ENCODE data around the gene MCTP1.
"Not testable (repeated sequence)": the region's sequence is repeated elsewhere in the genome, so short reads cannot be mapped to it uniquely, and the experiment has no call there.

The MCTP1 gene

GRCh38 chr5:95251185-95251584 lies 33.7 kb downstream of the MCTP1 start:
- no peak for DNase-seq

GRCh38 chr5:95244479-95244878 lies 40.4 kb downstream of the MCTP1 start:
- no peak for DNase-seq

- no peak for DNase-seq
Observed at GRCh38 chr5:95241635-95242034, 43.3 kb downstream of the MCTP1 start.

GRCh38 chr5:95241161-95241560 lies 43.7 kb downstream of the MCTP1 start:
- DNase-seq, result no peak

GRCh38 chr5:95238560-95239325 lies 46.2 kb downstream of the MCTP1 start:
- DNase-seq, result no peak

- no peak for DNase-seq
Observed at GRCh38 chr5:95237324-95237723, 47.6 kb downstream of the MCTP1 start.

- no peak for DNase-seq
Observed at GRCh38 chr5:95235439-95235982, 49.4 kb downstream of the MCTP1 start.

GRCh38 chr5:95229646-95230045 lies 55.2 kb downstream of the MCTP1 start:
- no peak for DNase-seq

- no peak for DNase-seq
Observed at GRCh38 chr5:95224701-95225459, 60.0 kb downstream of the MCTP1 start.

- no peak for DNase-seq
Observed at GRCh38 chr5:95223566-95224258, 61.2 kb downstream of the MCTP1 start.

- DNase-seq, result no peak
Observed at GRCh38 chr5:95222836-95223235, 62.1 kb downstream of the MCTP1 start.

- DNase-seq, result no peak
Observed at GRCh38 chr5:95221234-95221633, 63.7 kb downstream of the MCTP1 start.

- no peak for DNase-seq
Observed at GRCh38 chr5:95220381-95220780, 64.5 kb downstream of the MCTP1 start.

GRCh38 chr5:95219411-95219810 lies 65.5 kb downstream of the MCTP1 start:
- no peak for DNase-seq

GRCh38 chr5:95217881-95218280 lies 67.0 kb downstream of the MCTP1 start:
- no peak for DNase-seq

GRCh38 chr5:95217351-95217750 lies 67.5 kb downstream of the MCTP1 start:
- no peak for DNase-seq

GRCh38 chr5:95216136-95216955 lies 68.5 kb downstream of the MCTP1 start:
- no peak for DNase-seq

- not testable (repeated sequence) for DNase-seq
Observed at GRCh38 chr5:95207811-95208210, 77.1 kb downstream of the MCTP1 start.

GRCh38 chr5:95194856-95195255 lies 90.0 kb downstream of the MCTP1 start:
- no peak for DNase-seq

- no peak for DNase-seq
Observed at GRCh38 chr5:95191330-95191729, 93.6 kb downstream of the MCTP1 start.

GRCh38 chr5:95184924-95185323 lies 100.0 kb downstream of the MCTP1 start:
- no peak for DNase-seq

- no peak for DNase-seq
Observed at GRCh38 chr5:95181644-95182043, 103.2 kb downstream of the MCTP1 start.
